NT2/D1 (cell line): ENCODE measurements around the gene KIF23.
A peak's percentile ranks its signal among the peaks of the same experiment; 100 is the strongest.

Experiments used
- DNase-seq: peaks from one replicate; pipeline ENCODE4 v3.0.0-alpha.2; 2011; ENCODE audit warnings: low read depth, low spot score
- H3K27me3 ChIP-seq: 2 replicates; pipeline ENCODE4 v1.6.0; 2011; ENCODE audit warnings: mild to moderate bottlenecking; ENCODE audit not compliant: insufficient read length, insufficient read depth
- H3K36me3 ChIP-seq: 2 replicates; pipeline ENCODE4 v1.6.1; 2011; ENCODE audit warnings: mild to moderate bottlenecking, low read length, mixed read lengths; ENCODE audit not compliant: insufficient read depth, insufficient read length
- H3K4me1 ChIP-seq: 2 replicates; pipeline ENCODE4 v1.5.1; 2011; ENCODE audit not compliant: insufficient read depth, insufficient read length
- H3K4me3 ChIP-seq: 2 replicates; pipeline ENCODE4 v1.5.1; 2011; ENCODE audit warnings: low read depth; ENCODE audit not compliant: insufficient read length
- H3K9ac ChIP-seq: 2 replicates; pipeline ENCODE4 v1.6.0; 2011; ENCODE audit warnings: low read depth; ENCODE audit not compliant: insufficient read length
- H3K9me3 ChIP-seq: 2 replicates; pipeline ENCODE4 v1.5.1; 2011; ENCODE audit warnings: mild to moderate bottlenecking, low read length; ENCODE audit not compliant: insufficient read depth
- SUZ12 ChIP-seq: IDR thresholded peaks from 2 replicates; pipeline ENCODE4 v1.6.1; 2011; ENCODE audit not compliant: insufficient read length, insufficient read depth; ENCODE audit errors: extremely low read depth
- YY1 ChIP-seq: IDR thresholded peaks from 2 replicates; pipeline ENCODE4 v1.6.1; 2011; ENCODE audit not compliant: insufficient read length, insufficient read depth
- ZNF274 ChIP-seq: IDR thresholded peaks from 2 replicates; pipeline ENCODE4 v1.6.1; 2011; ENCODE audit warnings: mild to moderate bottlenecking, low read depth, low read length

The KIF23 gene

GRCh38 chr15:69408841-69409240, 5.3 kb upstream of the KIF23 start:
- Histone ChIP-seq H3K4me3 (no peak overlapping the region), H3K9ac (no peak overlapping the region), H3K36me3 (no peaks in the 10 kb centered on the region), H3K27me3 (no peaks in the 10 kb centered on the region), H3K9me3 (no peaks in the 10 kb centered on the region), H3K4me1 (no peaks in the 10 kb centered on the region)
- TF ChIP-seq SUZ12 (no peak), YY1 (no peak), ZNF274 (no peak)
- no peak for DNase-seq

GRCh38 chr15:69410248-69410874, 3.8 kb upstream of the KIF23 start:
- H3K4me3 ChIP-seq = no peak overlapping the region
- TF ChIP-seq YY1 (no peak), ZNF274 (no peak), SUZ12 (no peak)
- DNase-seq = no peak
- no peaks in the 10 kb centered on the region for H3K36me3 ChIP-seq
- no peaks in the 10 kb centered on the region for H3K4me1 ChIP-seq
- no peaks in the 10 kb centered on the region for H3K9me3 ChIP-seq
- no peaks in the 10 kb centered on the region for H3K27me3 ChIP-seq
- H3K9ac ChIP-seq = no peak overlapping the region

GRCh38 chr15:69412274-69412673, 1.9 kb upstream of the KIF23 start:
- no peaks in the 10 kb centered on the region for H3K27me3 ChIP-seq
- H3K9ac ChIP-seq = no peak overlapping the region
- DNase-seq = no peak
- TF ChIP-seq YY1 (no peak), ZNF274 (no peak), SUZ12 (no peak)
- H3K4me1 ChIP-seq = no peaks in the 10 kb centered on the region
- no peak overlapping the region for H3K4me3 ChIP-seq
- H3K36me3 ChIP-seq = peaks cover 15% of the 10 kb centered on the region
- no peaks in the 10 kb centered on the region for H3K9me3 ChIP-seq

GRCh38 chr15:69412701-69413100, 1.4 kb upstream of the KIF23 start:
- Histone ChIP-seq H3K36me3 (peaks cover 19% of the 10 kb centered on the region), H3K4me1 (no peaks in the 10 kb centered on the region), H3K4me3 (no peak overlapping the region), H3K9me3 (no peaks in the 10 kb centered on the region), H3K9ac (no peak overlapping the region), H3K27me3 (no peaks in the 10 kb centered on the region)
- DNase-seq = no peak
- no peak for TF ChIP-seq SUZ12
- no peak for TF ChIP-seq ZNF274
- no peak for TF ChIP-seq YY1

- H3K36me3 ChIP-seq = peaks cover 39% of the 10 kb centered on the region
These were observed 585 bp downstream of the KIF23 start for GRCh38 chr15:69414701-69415167.

GRCh38 chr15:69415381-69415780, 1.2 kb downstream of the KIF23 start:
- Histone ChIP-seq H3K9me3 (no peaks in the 10 kb centered on the region), H3K36me3 (peaks cover 46% of the 10 kb centered on the region), H3K4me1 (no peaks in the 10 kb centered on the region), H3K27me3 (no peaks in the 10 kb centered on the region), H3K9ac (peak overlapping the region; percentile 88), H3K4me3 (peak overlapping the region; percentile 85)
- DNase-seq = no peak
- TF ChIP-seq YY1 (no peak), SUZ12 (no peak), ZNF274 (no peak)

More at GRCh38 chr15:69414701-69415167, 585 bp downstream of the KIF23 start:
- H3K4me3 ChIP-seq = peak overlapping the region; percentile 85
- H3K9ac ChIP-seq = peak overlapping the region; percentile 88
- TF ChIP-seq SUZ12 (no peak), ZNF274 (no peak), YY1 (no peak)
- no peak for DNase-seq
- H3K4me1 ChIP-seq = no peaks in the 10 kb centered on the region
- no peaks in the 10 kb centered on the region for H3K9me3 ChIP-seq
- H3K27me3 ChIP-seq = no peaks in the 10 kb centered on the region

- Histone ChIP-seq H3K4me3 (no peak overlapping the region), H3K27me3 (no peaks in the 10 kb centered on the region), H3K9me3 (no peaks in the 10 kb centered on the region), H3K36me3 (peaks cover 67% of the 10 kb centered on the region), H3K4me1 (no peaks in the 10 kb centered on the region), H3K9ac (no peak overlapping the region)
- TF ChIP-seq YY1 = no peak
- no peak for TF ChIP-seq SUZ12
- no peak for TF ChIP-seq ZNF274
- DNase-seq = no peak
These were observed 3.4 kb downstream of the KIF23 start for GRCh38 chr15:69417581-69417980.
